C4-2B (cell line): ENCODE data around the gene COMTD1.

Experiments
- ZFX ChIP-seq: fragments of 450-650 bp; IDR thresholded peaks from 2 replicates; pipeline ENCODE4 v1.6.1; 2017
- TF ChIP-seq, protein P1 (sequence below): fragments of 450-650 bp; conservative IDR thresholded peaks from 2 replicates; pipeline ENCODE4 v1.5.1; 2017; ENCODE audit warnings: mild to moderate bottlenecking

DNA sequence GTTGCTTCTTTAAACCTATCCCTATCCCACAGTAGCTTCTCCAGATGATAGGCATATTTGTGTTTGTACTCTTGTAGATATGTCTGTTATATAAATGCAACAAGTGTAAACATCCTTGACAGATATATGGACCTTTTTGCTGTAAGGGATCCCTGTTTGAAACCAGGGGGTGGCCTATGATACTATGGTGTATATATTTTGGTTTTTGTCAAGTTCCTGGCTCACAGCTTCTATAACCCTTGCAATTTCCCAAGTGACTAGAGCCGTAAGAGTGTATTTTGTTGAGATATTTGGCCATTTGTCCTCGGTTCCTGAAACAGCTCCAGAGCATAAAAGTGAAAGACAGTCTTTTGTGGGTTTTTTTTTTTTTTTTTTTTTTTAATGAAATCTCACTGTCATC is 9.7 kb downstream of the COMTD1 start:
- TF ChIP-seq, protein P1, sequence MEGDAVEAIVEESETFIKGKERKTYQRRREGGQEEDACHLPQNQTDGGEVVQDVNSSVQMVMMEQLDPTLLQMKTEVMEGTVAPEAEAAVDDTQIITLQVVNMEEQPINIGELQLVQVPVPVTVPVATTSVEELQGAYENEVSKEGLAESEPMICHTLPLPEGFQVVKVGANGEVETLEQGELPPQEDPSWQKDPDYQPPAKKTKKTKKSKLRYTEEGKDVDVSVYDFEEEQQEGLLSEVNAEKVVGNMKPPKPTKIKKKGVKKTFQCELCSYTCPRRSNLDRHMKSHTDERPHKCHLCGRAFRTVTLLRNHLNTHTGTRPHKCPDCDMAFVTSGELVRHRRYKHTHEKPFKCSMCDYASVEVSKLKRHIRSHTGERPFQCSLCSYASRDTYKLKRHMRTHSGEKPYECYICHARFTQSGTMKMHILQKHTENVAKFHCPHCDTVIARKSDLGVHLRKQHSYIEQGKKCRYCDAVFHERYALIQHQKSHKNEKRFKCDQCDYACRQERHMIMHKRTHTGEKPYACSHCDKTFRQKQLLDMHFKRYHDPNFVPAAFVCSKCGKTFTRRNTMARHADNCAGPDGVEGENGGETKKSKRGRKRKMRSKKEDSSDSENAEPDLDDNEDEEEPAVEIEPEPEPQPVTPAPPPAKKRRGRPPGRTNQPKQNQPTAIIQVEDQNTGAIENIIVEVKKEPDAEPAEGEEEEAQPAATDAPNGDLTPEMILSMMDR = no peak
- no peak for TF ChIP-seq ZFX
